Stimulated activated CD4-positive, alpha-beta T cell treated with anti-CD3 and anti-CD28 coated beads, TNF-alpha, amount 100 ng/mL, for 48 hours (primary cell): ENCODE data around the gene PCDHGC4.

Experiments used
- DNase-seq, 3 donors: peaks; one replicate each; pipeline ENCODE4 v3.0.0-alpha.2; 2020; ENCODE audit warnings: low read depth in 3 of 3

PCDHGC4 gene

DNA sequence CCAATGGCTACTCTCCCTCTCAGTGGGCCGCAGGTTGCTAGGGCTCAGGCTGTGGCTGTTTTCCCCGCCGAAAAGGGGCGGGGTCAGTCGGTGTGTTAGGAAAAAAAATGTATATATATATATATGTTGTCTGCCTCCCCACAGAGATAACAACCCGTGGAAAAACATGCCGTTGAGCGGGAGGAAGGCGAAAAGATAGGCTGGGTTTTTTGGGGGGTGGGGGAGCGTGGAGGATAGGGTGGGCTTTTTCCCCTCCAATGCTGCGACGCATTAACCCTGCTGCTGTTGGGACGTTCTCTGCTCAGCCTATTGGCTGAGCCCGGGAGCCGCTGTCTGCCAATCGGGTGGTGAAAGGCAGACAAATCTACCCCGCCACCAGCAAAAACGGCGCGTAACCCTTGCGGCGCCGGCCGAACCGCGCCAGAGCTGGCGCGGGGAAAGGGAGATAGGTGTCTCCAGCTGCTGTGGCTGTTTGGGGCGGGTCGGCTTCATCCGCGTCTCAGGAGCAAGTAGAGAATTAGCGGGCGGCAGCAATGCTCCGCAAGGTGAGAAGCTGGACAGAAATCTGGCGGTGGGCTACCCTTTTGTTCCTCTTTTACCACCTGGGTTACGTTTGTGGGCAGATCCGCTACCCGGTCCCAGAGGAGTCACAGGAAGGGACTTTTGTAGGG is at the start of gene PCDHGC4:
Gene PCDHGC4, plus strand, starts transcription at position 390 of the 671 bp plus-strand sequence. Its CDS starts 144 bp downstream, at position 534.
- no peak for DNase-seq

DNA sequence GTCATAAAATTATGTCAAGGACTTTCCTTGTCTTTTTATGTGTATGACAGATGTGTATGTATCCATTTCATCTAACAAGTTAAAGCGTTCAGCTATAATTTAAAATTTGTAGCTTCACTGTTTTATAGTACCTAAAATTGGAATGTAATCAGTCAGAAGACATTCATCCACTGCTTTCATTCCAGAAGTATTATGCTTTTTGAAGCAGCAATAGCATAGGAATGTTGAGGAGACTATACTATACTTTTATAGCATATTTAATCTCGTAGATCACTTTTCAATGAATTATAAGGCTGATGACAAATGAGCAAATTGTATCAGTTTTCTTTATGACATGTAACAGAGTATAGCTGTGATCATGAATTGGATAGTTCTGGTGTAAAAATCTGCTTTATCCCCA is 47.6 kb upstream of the PCDHGC4 start:
- no peak for DNase-seq

- DNase-seq: no peak
Measured at GRCh38 chr5:141439411-141440141, 45.3 kb upstream of the PCDHGC4 start.

- DNase-seq: no peak
Measured at GRCh38 chr5:141440341-141440740, 44.5 kb upstream of the PCDHGC4 start.

- no peak for DNase-seq
Measured at GRCh38 chr5:141441571-141442170, 43.2 kb upstream of the PCDHGC4 start.

DNA sequence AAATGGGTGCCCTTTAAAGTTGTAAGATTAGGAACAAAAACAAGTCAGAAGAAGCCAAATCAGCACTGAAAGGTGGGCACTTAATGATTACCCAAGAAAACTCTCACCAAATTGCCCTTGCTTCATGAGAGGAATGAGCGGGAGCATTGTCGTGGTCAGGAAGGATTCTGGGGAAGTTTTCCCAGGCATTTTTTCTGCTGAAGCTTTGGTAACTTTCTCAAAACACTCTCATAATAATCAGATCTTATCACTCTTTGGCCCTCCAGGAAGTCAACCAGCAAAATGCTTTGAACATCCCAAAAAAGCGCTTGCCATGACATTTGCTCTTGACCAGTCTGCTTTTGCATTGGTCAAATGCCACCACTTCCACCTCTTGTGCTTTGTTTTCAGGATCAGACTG is 19.5 kb upstream of the PCDHGC4 start:
- no peak for DNase-seq

GRCh38 chr5:141475625-141476131 is 9.2 kb upstream of the PCDHGC4 start, which contains the start of gene PCDHGC3:
TSS of gene PCDHGC3 (plus strand) at chr5:141475966. CDS start at chr5:141476117, 151 bp downstream.
- peak; percentile 37 to 48 (median 38) for DNase-seq

DNA sequence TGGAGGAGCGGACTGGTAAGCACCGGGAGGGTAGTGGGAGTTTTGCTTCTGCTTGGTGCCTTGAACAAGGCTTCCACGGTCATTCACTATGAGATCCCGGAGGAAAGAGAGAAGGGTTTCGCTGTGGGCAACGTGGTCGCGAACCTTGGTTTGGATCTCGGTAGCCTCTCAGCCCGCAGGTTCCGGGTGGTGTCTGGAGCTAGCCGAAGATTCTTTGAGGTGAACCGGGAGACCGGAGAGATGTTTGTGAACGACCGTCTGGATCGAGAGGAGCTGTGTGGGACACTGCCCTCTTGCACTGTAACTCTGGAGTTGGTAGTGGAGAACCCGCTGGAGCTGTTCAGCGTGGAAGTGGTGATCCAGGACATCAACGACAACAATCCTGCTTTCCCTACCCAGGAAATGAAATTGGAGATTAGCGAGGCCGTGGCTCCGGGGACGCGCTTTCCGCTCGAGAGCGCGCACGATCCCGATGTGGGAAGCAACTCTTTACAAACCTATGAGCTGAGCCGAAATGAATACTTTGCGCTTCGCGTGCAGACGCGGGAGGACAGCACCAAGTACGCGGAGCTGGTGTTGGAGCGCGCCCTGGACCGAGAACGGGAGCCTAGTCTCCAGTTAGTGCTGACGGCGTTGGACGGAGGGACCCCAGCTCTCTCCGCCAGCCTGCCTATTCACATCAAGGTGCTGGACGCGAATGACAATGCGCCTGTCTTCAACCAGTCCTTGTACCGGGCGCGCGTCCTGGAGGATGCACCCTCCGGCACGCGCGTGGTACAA is 8.5 kb upstream of the PCDHGC4 start:
- DNase-seq: no peak

DNA sequence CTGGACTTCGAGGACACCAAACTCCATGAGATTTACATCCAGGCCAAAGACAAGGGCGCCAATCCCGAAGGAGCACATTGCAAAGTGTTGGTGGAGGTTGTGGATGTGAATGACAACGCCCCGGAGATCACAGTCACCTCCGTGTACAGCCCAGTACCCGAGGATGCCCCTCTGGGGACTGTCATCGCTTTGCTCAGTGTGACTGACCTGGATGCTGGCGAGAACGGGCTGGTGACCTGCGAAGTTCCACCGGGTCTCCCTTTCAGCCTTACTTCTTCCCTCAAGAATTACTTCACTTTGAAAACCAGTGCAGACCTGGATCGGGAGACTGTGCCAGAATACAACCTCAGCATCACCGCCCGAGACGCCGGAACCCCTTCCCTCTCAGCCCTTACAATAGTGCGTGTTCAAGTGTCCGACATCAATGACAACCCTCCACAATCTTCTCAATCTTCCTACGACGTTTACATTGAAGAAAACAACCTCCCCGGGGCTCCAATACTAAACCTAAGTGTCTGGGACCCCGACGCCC is 7.7 kb upstream of the PCDHGC4 start:
- DNase-seq: no peak

DNA sequence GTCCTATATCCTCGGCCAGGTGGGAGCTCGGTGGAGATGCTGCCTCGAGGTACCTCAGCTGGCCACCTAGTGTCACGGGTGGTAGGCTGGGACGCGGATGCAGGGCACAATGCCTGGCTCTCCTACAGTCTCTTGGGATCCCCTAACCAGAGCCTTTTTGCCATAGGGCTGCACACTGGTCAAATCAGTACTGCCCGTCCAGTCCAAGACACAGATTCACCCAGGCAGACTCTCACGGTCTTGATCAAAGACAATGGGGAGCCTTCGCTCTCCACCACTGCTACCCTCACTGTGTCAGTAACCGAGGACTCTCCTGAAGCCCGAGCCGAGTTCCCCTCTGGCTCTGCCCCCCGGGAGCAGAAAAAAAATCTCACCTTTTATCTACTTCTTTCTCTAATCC is 7.0 kb upstream of the PCDHGC4 start:
- DNase-seq: no peak

DNA sequence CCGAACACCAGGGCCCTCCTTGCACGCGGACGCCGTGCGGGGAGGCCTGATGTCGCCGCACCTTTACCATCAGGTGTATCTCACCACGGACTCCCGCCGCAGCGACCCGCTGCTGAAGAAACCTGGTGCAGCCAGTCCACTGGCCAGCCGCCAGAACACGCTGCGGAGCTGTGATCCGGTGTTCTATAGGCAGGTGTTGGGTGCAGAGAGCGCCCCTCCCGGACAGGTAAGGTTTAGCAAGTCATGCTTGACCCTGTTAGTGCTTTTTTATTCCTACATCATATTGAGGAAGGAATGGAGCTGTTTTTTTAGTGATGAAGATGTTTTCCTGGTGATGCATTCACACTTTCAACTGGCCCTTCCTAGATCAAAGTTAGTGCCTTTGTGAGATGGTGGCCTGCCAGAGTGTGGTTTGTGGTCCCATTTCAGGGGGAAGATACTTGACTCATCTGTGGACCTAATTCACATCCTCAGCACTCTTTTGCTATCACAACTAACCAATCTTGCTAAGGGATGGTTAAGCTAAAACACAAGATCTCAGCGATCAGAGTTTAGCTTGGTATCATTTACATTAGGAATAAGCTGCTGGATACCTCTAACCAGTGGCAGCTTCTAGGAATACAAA is 6.4 kb upstream of the PCDHGC4 start:
- no peak for DNase-seq

DNA sequence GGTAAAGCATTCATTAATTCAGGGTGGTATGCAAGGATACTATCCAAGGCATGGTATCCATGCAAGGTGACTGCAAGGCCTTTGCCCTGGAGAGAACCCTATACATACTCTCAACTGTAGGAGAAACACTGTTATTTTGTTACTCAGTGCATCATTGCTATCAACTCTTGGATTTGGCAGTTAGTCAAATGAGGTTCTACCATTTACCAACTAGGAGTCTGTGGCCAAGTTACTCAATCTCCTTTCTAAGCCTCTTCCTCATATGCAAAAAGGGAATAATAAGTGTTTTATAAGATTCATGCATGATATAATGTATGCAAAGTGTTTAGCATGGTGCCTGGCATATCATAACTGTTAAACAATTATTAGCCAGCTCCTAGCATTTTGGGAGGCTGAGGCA is 5.1 kb upstream of the PCDHGC4 start:
- DNase-seq: no peak

DNA sequence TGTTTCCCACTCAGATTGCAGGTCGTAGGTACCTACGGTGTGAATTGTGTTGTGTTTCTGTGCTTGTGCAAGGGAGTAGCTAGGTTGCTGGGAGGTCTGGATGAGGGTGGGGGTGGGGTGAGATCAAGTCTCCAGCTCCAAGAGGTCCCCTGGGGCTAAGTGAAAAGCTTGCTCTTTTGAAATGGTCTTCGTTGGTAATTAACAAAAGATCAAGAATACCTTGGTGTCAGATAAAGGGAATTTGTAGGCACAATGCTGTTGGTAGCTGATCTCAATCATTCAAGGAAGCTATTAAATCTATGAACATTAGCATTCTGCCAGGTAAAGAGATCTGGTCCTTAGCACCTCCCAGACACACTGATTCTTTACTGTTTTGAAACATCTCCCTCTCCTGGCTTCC is 928 bp upstream of the PCDHGC4 start:
- no peak for DNase-seq

GRCh38 chr5:141484310-141484640 is 555 bp upstream of the PCDHGC4 start:
- DNase-seq: no peak

DNA sequence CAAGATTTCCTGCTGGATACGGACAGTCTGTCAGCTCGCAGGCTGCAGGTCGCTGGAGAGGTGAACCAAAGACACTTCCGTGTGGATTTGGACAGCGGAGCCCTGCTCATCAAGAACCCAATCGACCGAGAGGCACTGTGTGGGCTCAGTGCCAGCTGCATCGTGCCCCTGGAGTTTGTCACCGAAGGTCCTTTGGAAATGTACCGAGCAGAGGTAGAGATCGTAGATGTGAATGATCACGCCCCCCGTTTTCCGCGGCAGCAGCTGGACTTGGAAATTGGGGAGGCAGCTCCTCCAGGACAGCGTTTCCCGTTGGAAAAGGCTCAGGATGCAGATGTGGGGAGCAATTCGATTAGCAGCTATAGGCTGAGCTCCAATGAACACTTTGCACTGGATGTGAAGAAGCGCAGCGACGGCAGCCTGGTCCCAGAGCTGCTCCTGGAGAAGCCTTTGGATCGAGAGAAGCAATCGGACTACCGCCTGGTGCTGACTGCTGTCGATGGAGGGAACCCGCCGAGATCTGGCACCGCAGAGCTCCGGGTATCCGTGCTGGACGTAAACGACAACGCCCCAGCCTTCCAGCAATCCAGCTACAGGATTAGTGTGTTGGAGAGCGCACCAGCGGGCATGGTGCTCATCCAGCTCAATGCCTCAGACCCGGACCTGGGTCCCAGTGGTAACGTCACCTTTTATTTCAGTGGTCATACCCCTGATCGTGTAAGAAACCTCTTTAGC is 658 bp downstream of the PCDHGC4 start:
- DNase-seq: no peak

GRCh38 chr5:141486091-141486490 is 1.3 kb downstream of the PCDHGC4 start:
- DNase-seq: no peak

GRCh38 chr5:141487131-141487530 is 2.3 kb downstream of the PCDHGC4 start:
- DNase-seq: no peak

DNA sequence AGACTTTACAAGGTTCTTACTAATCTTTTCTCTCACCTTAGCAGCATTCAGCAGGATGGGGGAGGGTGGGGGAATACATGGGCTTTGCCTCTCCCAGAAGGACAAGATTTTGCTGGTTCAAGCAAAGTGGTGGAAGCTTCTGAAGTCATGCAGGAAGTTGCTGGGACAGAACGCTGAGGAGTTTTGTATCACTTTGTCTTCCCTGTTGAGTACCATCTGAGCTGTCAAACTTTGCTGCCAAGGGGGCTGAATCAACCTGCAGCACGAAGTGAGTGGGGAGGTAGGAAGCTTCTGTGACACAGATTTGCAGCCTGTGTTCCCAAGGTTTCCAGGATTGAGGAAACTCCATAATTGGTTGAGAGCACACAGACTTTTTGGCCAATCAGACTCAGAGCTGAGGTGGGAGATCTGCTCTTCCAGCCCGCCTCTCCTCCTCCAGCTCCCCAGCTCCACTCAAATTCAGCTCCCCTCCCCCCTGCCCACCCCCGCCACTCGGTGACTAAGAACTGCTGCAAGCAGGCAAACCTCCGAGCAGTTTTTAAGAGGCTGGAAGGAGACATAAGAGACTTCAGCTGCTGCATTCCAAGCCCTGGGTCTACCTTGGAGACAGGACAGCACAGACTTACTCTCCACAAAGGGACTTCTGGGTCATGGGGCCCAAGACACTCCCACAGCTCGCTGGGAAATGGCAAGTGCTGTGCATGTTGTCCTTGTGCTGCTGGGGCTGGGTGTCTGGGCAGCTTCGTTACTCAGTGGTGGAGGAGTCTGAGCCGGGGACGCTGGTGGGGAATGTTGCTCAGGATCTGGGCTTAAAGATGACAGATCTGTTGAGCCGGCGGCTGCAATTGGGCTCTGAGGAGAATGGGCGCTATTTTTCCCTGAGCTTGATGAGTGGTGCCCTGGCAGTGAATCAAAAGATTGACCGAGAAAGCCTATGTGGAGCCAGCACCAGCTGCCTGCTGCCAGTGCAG is 4.0 kb downstream of the PCDHGC4 start, which contains the start of gene PCDHGC5:
Gene PCDHGC5, plus strand, starts transcription at position 491 of the 971 bp plus-strand sequence. Its CDS starts 160 bp downstream, at position 651.
- DNase-seq: no peak

DNA sequence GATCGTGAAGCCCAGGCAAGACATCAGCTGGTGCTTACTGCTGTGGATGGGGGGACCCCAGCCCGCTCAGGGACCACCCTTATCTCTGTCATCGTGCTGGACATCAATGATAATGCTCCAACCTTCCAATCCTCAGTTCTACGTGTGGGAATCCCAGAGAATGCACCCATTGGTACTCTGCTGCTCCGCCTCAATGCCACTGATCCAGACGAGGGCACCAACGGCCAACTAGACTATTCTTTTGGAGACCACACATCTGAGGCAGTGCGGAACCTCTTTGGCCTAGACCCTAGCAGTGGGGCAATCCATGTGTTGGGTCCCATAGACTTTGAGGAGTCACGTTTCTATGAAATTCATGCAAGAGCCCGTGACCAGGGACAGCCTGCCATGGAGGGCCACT is 5.0 kb downstream of the PCDHGC4 start:
- DNase-seq: no peak
